CD1c-positive myeloid dendritic cell (primary cell): ENCODE data around the gene ERP29.
"Not testable (repeated sequence)": the region's sequence is repeated elsewhere in the genome, so short reads cannot be mapped to it uniquely, and the experiment has no call there.

Source experiments
- DNase-seq: peaks from one replicate; pipeline ENCODE4 v3.0.0-alpha.2; 2016; ENCODE audit errors: extremely low spot score

ERP29 gene

GRCh38 chr12:112035219-112035785 lies 22.1 kb downstream of the ERP29 start:
- DNase-seq: no peak

- DNase-seq: not testable (repeated sequence)
Observed at GRCh38 chr12:112036614-112037013, 23.4 kb downstream of the ERP29 start.

DNA sequence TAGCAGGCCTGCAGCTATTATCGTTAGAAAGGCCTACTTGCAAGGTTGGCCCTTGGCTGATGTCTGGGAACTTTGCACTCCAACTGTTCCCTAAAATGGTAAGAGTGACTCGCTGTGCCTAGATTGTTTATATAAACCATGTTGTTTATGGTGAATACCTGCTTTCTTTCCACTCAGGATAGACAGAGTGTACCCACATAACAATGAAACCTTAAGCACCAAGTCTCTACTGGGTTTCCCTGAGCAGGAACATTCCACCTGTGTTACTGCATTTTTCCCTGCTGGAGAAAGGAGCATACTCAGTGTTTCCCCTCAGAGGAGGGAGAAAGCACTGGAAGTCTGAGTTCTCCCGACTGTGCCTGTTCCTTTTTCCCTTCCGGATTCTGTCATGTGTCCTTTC lies 32.8 kb downstream of the ERP29 start:
- no peak for DNase-seq

DNA sequence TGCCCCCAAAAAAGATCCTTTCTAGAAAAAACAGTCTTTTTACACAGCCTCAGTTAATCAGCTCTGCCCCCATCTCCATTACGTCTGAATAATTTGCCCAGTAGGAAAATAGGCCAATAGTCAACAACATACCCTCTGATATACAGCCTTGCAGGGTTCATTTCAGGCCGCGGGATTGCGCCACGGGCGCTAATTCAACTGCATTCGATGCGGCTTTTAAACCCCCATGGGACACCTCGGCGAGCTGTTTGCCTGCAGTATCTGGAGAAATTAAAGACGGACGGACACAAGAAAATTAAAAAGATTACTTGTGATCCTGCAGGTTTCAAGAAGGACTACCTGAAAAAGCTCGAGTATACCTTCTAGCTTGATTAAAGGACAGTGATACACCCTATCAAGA lies 36.1 kb downstream of the ERP29 start:
- DNase-seq: no peak

DNA sequence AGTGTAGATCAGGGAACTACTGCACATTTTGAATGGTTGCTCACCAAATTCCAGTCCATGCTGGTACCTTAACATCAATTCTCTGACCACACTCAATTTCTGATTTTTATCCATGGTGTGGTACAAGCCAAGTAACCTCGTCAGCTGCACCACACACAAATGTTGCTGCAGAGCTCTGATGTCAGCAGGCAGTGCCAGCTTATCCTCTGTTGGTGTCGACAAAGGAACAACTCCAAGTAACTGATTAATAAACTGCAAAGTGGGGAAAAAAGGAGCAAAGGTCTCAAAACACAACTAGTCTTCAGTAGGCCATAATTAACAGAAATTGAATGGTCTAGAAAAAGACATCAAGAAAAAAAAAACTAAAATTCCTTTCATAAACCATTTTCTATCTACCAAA lies 47.9 kb downstream of the ERP29 start:
- DNase-seq: no peak

- no peak for DNase-seq
Observed at GRCh38 chr12:112063273-112063672, 50.0 kb downstream of the ERP29 start.

DNA sequence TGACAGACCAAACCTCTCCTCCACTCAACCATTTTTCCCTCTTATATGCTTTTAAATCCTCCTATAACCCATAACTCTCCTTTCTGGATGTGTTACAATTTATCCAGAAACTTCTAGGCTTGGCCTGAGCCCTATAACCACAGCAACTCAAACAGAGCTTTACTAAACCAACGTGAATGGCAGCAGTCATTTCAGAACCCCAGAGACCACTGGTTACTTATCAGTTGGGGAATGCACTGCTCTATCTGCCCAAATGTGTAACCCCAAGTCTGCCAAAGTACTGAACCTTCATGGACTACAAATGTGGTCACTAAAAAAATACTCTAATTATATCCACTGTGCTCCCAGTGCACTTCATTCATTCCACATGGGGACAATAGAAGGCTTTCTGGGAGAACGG lies 53.3 kb downstream of the ERP29 start:
- DNase-seq: no peak
